Measurements from ENCODE around the gene BANP. TPM values are rescaled to one million over a fixed set of nuclear protein-coding genes. Genes with fewer than 3 reads are reported as not detected.
"Not testable (repeated sequence)": the region's sequence is repeated elsewhere in the genome, so short reads cannot be mapped to it uniquely, and the experiment has no call there.

Gene BANP
- total and polyA plus RNA-seq, 2 experiments from 2014 or later = 26.7 to 27.9 TPM

DNA sequence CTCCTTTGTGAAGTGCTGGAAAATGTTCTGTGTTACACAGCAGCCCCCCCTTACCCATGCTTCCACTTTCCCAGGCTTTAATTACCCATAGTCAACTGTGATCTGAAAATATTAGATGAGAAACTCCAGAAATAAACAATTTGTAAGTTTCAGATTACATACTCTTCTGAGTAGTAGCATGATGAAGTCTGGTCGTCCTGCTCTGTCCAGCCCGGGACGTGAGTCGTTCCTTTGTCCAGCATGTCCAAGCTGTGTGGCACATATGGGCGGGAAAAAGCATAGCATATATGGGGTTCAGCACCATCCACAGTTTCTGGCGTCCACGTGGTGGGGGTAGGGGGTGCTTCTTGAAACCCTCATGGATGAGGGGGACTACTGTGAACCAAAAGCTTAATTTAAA lies 83.5 kb downstream of the BANP start:
- Histone ChIP-seq H3K4me1 (ENCODE audit: low read depth) (no peaks in the 10 kb centered on the region), H3K36me3 (no peaks in the 10 kb centered on the region), H3K27me3 (no peaks in the 10 kb centered on the region), H3K9me3 (ENCODE audit: low read depth) (no peaks in the 10 kb centered on the region), H3K27ac (no peak overlapping the region), H3K4me3 (no peak overlapping the region)
- DNase-seq (ENCODE audit: low read depth in 1 of 2, low spot score in 1 of 2) = no peak
- TF ChIP-seq, protein P1, sequence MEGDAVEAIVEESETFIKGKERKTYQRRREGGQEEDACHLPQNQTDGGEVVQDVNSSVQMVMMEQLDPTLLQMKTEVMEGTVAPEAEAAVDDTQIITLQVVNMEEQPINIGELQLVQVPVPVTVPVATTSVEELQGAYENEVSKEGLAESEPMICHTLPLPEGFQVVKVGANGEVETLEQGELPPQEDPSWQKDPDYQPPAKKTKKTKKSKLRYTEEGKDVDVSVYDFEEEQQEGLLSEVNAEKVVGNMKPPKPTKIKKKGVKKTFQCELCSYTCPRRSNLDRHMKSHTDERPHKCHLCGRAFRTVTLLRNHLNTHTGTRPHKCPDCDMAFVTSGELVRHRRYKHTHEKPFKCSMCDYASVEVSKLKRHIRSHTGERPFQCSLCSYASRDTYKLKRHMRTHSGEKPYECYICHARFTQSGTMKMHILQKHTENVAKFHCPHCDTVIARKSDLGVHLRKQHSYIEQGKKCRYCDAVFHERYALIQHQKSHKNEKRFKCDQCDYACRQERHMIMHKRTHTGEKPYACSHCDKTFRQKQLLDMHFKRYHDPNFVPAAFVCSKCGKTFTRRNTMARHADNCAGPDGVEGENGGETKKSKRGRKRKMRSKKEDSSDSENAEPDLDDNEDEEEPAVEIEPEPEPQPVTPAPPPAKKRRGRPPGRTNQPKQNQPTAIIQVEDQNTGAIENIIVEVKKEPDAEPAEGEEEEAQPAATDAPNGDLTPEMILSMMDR (IDR thresholded peaks at IDR 0.05; ENCODE audit: low read depth, low read length) = no peak

DNA sequence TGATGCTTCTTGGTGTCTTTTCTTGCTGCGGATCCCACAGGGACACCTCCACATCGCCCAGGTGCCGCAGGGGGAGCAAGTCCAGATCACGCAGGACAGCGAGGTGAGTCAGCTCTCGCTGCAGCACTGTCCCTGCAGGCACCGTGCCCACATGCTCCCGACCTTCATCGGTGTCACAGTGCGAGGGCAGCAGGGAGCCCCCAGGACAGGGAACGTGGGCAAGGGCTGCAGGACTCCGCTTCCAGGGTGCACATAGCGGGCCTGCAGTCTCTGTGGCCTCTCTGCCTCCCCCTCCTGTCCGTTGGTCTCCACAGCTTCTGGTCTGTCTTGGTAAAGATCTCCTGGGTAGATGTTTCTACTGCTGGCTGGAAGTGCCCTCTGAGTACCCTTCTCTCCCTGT lies 84.1 kb downstream of the BANP start:
- Histone ChIP-seq H3K36me3 (no peaks in the 10 kb centered on the region), H3K27me3 (no peaks in the 10 kb centered on the region), H3K9me3 (ENCODE audit: low read depth) (no peaks in the 10 kb centered on the region), H3K4me1 (ENCODE audit: low read depth) (no peaks in the 10 kb centered on the region), H3K4me3 (no peak overlapping the region), H3K27ac (no peak overlapping the region)
- TF ChIP-seq, protein P1 (IDR thresholded peaks at IDR 0.05; ENCODE audit: low read depth, low read length) = no peak
- DNase-seq (ENCODE audit: low read depth in 1 of 2, low spot score in 1 of 2) = no peak

DNA sequence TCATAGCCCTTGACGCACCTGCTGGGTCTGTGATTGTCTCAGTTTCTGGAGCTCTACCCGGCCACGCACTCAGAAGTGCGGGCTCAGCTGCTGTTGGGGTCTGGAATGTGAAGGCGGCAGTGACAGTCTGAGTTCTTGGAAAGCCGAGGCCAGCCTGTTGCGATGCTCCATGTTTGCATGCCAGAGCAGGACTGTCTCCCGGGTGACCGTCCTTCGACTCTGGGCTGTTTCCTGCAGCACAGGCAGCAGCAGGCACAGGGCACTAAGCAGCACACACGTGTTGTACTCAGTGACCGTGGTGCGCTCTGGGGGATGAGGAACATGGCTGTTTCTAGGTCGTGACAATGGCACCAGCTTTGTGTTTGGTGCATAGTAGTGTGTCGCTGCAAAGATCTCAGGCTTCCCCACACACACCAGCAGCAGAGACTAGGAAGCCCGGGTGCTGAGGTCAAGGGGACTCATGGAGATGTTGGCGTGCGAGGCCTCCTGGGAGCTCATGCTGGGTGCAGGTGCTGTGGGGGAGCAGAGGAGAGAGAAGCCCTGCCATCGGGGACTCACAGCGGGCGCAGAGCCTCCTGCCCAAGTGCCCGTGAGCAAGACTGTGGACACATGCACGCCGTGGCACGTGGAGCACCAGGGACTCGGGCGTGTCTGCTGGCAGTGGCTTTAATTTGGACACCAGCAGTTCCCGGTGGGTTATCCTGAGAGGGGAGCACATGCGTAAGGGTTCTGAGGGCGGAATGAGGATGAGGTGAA lies 84.8 kb downstream of the BANP start:
- not testable (repeated sequence) for H3K36me3 ChIP-seq; H3K4me1 ChIP-seq (ENCODE audit: low read depth); H3K9me3 ChIP-seq (ENCODE audit: low read depth); H3K27me3 ChIP-seq; DNase-seq (ENCODE audit: low read depth in 1 of 2, low spot score in 1 of 2); H3K27ac ChIP-seq; H3K4me3 ChIP-seq

DNA sequence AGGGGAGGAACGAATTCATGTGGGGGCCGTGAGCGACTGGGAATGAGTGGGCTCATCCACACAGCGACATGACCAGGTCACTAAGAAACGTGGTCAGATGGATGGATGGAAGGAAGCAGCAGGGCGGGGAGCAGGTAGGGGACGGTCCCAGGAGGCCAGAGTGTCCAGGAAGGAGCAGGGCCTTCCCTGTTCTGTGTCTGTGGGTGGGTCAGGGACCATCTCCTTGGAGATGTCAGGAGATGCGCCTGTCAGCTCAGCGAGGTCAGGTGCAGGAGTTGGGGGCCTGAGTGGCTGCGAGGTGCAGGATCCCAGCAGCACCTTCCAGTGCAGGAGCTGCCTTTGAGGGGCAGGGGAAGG lies 85.4 kb downstream of the BANP start:
- H3K9me3 ChIP-seq (ENCODE audit: low read depth) = not testable (repeated sequence)

DNA sequence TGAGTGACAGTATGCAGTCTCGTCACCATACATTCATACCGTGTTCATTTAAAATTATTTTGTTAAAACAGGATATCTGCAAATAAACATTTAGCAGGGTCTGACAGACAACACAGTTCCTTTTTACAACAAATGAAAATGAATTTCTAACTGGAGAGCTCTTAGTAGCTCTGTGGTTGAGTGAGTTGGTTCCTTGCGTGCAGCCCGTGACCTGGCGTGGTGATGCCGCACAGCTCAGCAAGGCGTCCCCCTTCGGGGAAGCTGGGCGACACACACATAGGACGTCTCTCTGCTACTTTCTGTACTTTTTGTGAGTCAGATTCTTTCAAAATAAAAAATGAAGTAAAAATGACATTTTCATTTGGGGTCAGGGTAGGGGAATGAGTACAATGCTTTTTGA lies 86.1 kb downstream of the BANP start:
- not testable (repeated sequence) for H3K4me3 ChIP-seq; DNase-seq (ENCODE audit: low read depth in 1 of 2, low spot score in 1 of 2); H3K27ac ChIP-seq; H3K4me1 ChIP-seq (ENCODE audit: low read depth); H3K36me3 ChIP-seq; H3K27me3 ChIP-seq; H3K9me3 ChIP-seq (ENCODE audit: low read depth)

More for the DNA sequence above, 85.4 kb downstream of the BANP start:
- H3K27ac ChIP-seq; H3K36me3 ChIP-seq; H3K4me1 ChIP-seq (ENCODE audit: low read depth); DNase-seq (ENCODE audit: low read depth in 1 of 2, low spot score in 1 of 2); H3K27me3 ChIP-seq; H3K4me3 ChIP-seq: not testable (repeated sequence)

DNA sequence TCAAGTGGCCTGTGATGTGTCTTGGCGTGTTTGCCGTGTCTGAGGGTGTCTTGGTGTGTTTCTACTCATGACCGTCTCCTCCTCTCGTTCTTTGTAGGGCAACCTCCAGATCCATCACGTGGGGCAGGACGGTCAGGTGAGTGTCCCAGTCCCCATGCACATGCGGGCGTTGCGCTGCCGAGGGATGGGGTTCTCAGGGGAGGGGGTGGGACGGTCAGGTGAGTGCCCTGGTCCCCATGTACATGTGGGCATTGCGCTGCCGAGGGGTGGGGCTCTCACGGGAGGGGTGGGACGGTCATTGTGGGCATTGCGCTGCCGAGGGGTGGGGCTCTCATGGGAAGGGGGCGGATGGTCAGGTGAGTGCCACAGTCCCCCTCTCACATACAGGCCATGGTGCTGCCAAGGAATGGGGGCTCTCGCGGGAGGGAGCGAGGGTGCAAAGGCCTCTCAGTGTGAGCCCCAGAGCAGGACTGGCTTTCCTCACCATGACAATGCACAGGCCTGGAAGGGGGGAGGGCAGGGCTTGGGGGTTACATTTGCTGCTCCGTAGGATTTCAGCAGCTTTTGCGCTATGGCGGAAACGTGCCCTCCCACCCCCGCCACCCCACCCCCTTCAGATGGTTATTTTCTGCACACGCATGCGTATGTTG lies 86.8 kb downstream of the BANP start:
- not testable (repeated sequence) for H3K36me3 ChIP-seq; DNase-seq (ENCODE audit: low read depth in 1 of 2, low spot score in 1 of 2); H3K27ac ChIP-seq; H3K4me3 ChIP-seq; H3K4me1 ChIP-seq (ENCODE audit: low read depth); H3K9me3 ChIP-seq (ENCODE audit: low read depth); H3K27me3 ChIP-seq

DNA sequence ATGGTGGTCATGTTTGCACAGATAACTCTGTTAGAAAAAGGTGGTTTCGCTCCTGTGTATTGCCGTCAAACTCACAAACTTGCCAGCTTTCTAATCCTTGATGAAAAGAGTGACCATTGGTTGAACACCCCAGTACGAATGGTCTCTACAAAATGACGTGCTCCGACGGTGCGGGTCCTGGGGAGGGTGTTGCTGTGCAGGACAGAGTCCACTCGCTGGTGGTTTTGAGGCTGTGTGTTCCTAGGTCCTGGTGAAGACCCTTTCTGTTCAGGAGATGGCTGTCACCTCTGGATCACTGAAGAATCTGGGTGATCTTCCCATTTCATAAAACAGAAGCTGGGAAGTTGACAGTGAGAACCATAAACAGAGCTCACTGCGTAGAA lies 87.3 kb downstream of the BANP start:
- not testable (repeated sequence) for H3K36me3 ChIP-seq; H3K27me3 ChIP-seq; DNase-seq (ENCODE audit: low read depth in 1 of 2, low spot score in 1 of 2); H3K9me3 ChIP-seq (ENCODE audit: low read depth); H3K4me3 ChIP-seq; H3K4me1 ChIP-seq (ENCODE audit: low read depth); H3K27ac ChIP-seq

DNA sequence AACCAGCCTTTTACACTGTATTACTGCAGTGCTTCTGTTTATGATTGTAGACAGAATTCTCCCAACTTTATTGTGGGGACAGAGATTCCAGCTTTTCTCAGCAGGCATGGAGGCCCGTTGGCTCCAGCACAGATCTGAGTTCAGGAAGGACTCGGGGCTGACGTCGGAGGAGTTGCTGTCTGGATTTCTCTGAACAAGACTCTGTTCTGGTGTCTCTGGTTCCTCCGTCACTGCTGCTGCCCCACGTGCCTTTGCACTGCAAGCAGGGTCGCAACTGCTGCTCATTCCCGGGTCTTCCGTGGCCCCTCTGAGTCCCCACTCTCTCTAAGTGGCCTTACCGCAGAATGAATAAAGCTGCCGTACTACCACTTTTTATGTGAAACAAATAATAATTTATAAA lies 88.4 kb downstream of the BANP start:
- H3K36me3 ChIP-seq = no peaks in the 10 kb centered on the region
- DNase-seq (ENCODE audit: low read depth in 1 of 2, low spot score in 1 of 2) = no peak
- no peaks in the 10 kb centered on the region for H3K9me3 ChIP-seq (ENCODE audit: low read depth)
- H3K27me3 ChIP-seq = no peaks in the 10 kb centered on the region
- TF ChIP-seq, protein P1 (IDR thresholded peaks at IDR 0.05; ENCODE audit: low read depth, low read length) = no peak
- no peaks in the 10 kb centered on the region for H3K4me1 ChIP-seq (ENCODE audit: low read depth)
- H3K27ac ChIP-seq = no peak overlapping the region
- H3K4me3 ChIP-seq = no peak overlapping the region

DNA sequence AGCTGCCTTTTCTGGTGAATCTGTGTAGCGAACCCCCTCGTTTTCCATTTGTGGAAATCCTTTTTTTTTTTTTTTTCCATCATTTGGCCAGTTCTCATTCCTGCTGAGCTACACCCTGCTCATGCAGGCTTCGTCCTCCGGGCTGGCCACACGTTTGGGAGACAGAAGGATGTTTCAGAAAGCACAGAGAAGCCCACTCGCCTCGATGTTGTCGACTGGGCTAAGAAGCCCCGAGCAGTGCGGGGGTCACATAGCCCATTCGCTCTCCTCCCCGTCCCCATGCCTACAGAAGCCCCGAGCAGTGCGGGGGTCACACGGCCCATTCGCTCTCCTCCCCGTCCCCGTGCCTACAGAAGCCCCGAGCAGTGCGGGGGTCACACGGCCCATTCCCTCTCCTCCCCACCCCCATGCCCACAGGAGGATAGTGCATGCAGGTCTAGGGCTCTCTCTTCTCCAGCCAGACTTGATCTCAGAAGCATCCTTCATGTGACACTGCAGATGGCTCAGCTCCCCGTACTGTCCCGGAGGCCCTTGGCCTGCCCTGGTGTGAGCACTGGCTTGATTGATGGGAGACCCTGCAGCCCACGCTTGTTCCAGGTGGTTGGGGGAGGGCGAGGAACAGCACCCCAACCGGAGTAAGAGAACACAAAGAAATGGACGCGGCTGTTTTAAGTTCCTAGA lies 89.1 kb downstream of the BANP start:
- not testable (repeated sequence) for H3K4me1 ChIP-seq (ENCODE audit: low read depth); H3K27me3 ChIP-seq; H3K9me3 ChIP-seq (ENCODE audit: low read depth); H3K4me3 ChIP-seq; H3K27ac ChIP-seq; H3K36me3 ChIP-seq; DNase-seq (ENCODE audit: low read depth in 1 of 2, low spot score in 1 of 2)

DNA sequence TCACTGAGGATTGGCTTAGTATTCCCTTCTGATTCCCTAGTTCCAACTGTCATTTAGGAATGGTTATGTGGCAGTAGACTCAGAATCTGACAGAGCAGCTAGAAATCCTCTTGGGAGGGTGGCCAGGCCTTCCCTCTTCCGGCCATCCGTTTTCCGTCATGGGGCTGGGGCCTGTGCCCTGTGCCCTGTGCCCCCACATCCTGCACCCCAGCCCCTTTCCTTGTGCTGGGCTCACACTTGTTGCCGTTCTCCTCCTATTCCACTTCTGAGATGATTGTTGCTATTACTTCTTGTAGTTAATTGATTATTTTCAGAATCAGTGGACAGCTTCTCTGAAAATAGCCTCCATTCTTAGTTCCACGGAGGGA lies 89.6 kb downstream of the BANP start:
- not testable (repeated sequence) for H3K27ac ChIP-seq; H3K4me3 ChIP-seq; DNase-seq (ENCODE audit: low read depth in 1 of 2, low spot score in 1 of 2); H3K9me3 ChIP-seq (ENCODE audit: low read depth); H3K36me3 ChIP-seq; H3K27me3 ChIP-seq; H3K4me1 ChIP-seq (ENCODE audit: low read depth)

DNA sequence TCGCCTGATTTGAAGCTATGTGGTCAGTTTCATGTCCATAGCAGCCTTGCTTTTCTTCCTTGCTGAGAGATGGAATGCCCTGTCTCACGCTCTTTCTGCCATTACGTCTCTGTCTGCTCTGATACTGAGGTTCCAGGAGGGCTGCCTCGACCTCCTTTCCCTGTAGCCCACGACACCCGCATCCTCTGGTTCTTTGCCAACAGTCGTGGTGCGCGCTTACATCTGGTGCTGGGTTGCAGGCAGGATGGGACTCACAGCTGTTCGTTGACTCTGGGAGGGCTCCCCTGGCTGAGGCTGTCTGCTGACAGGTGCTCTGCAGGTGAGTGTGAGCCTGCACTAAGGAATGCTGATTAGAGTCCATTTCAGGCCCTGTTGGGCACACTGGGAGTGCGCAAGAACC lies 90.3 kb downstream of the BANP start:
- H3K27me3 ChIP-seq; H3K4me3 ChIP-seq; H3K36me3 ChIP-seq; DNase-seq (ENCODE audit: low read depth in 1 of 2, low spot score in 1 of 2); H3K4me1 ChIP-seq (ENCODE audit: low read depth); H3K27ac ChIP-seq; H3K9me3 ChIP-seq (ENCODE audit: low read depth): not testable (repeated sequence)

All from cardiac muscle cell (in vitro differentiated cells and primary cell).